GM12878 (cell line): ENCODE data around the gene HHAT.

Experiments
- CBFB ChIP-seq: IDR thresholded peaks from 2 replicates; pipeline ENCODE4 v1.6.1; 2016; ENCODE audit warnings: antibody characterized with exemption, low read depth
- CEBPB ChIP-seq, 2 experiments: fragments of 150-350 bp in 1 of 2; IDR thresholded peaks; 2 replicates each; pipeline ENCODE4 v1.6.1; 2012 to 2014; ENCODE audit warnings: low read depth in 2 of 2, low read length in 2 of 2, borderline replicate concordance in 1 of 2, inconsistent platforms in 1 of 2
- GATAD2B ChIP-seq: fragments of 450-650 bp; conservative IDR thresholded peaks from 2 replicates; pipeline ENCODE4 v1.6.1; 2017; ENCODE audit warnings: low read depth, mild to moderate bottlenecking, moderate library complexity
- IKZF2 ChIP-seq, 2 experiments: fragments of 450-650 bp; IDR thresholded peaks; 2 replicates each; pipeline ENCODE4 v1.6.1; 2017; ENCODE audit warnings: mild to moderate bottlenecking in 2 of 2, moderate library complexity in 2 of 2
- TF ChIP-seq, protein P1 (sequence below): IDR thresholded peaks from 2 replicates; pipeline ENCODE4 v1.6.1; 2012; ENCODE audit warnings: low read depth, low read length, improper control_type of control experiment
- TF ChIP-seq, protein P2 (sequence below), 3 experiments: IDR thresholded peaks in 2 of 3; conservative IDR thresholded peaks in 1 of 3; 2 replicates each; pipeline ENCODE4 v1.5.1; 2011; ENCODE audit warnings: low read depth in 3 of 3, low read length in 3 of 3, mild to moderate bottlenecking in 3 of 3, control low read depth in 2 of 3, moderate library complexity in 2 of 3, inconsistent platforms in 1 of 3, mixed read lengths in 1 of 3; ENCODE audit not compliant: control insufficient read depth in 2 of 3, insufficient read depth in 1 of 3; ENCODE audit errors: extremely low read depth in 1 of 3

DNA sequence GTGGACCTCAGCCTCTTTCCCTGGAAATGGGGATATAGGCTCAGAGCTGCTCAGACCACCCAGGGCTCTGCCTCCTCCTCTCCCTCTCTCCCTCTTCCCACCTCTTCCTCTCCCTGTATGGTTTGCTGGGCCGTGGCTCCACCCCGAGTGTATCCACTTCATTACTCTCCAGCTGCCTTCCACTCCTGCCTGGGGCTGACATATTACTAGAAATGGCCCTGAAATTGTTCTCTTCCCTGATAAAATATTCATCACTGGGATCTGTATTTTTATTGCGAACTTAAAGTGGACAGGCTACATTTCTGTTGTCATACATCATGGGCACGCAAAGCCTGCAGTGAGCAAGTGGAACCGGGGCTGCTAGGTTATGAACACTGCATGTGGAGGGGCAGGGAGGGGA, 225.0 kb downstream of the HHAT start:
- TF ChIP-seq, protein P1, sequence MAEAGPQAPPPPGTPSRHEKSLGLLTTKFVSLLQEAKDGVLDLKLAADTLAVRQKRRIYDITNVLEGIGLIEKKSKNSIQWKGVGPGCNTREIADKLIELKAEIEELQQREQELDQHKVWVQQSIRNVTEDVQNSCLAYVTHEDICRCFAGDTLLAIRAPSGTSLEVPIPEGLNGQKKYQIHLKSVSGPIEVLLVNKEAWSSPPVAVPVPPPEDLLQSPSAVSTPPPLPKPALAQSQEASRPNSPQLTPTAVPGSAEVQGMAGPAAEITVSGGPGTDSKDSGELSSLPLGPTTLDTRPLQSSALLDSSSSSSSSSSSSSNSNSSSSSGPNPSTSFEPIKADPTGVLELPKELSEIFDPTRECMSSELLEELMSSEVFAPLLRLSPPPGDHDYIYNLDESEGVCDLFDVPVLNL: no peak
- TF ChIP-seq CBFB: no peak
- TF ChIP-seq GATAD2B: no peak
- TF ChIP-seq CEBPB (IDR thresholded peaks at IDR 0.05; ENCODE audit: borderline replicate concordance in 1 of 2, low read depth in 2 of 2, low read length in 2 of 2): no peak
- TF ChIP-seq, protein P2, sequence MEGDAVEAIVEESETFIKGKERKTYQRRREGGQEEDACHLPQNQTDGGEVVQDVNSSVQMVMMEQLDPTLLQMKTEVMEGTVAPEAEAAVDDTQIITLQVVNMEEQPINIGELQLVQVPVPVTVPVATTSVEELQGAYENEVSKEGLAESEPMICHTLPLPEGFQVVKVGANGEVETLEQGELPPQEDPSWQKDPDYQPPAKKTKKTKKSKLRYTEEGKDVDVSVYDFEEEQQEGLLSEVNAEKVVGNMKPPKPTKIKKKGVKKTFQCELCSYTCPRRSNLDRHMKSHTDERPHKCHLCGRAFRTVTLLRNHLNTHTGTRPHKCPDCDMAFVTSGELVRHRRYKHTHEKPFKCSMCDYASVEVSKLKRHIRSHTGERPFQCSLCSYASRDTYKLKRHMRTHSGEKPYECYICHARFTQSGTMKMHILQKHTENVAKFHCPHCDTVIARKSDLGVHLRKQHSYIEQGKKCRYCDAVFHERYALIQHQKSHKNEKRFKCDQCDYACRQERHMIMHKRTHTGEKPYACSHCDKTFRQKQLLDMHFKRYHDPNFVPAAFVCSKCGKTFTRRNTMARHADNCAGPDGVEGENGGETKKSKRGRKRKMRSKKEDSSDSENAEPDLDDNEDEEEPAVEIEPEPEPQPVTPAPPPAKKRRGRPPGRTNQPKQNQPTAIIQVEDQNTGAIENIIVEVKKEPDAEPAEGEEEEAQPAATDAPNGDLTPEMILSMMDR (IDR thresholded peaks at IDR 0.05 in 2 of 3, conservative IDR thresholded peaks at IDR 0.05 in 1 of 3; ENCODE audit: control insufficient read depth in 2 of 3, extremely low read depth in 1 of 3, insufficient read depth in 1 of 3, low read depth in 3 of 3, low read length in 3 of 3): no peak
- TF ChIP-seq IKZF2 (IDR thresholded peaks at IDR 0.05): no peak
